ENCODE data around the gene L1CAM. TPM values are rescaled to one million over a fixed set of nuclear protein-coding genes. Genes with fewer than 3 reads are reported as not detected.

Gene L1CAM
- total and polyA plus RNA-seq, 2 of the 8 experiments (the other 6 are each of a cell fraction or from before 2014, with no cell fraction given), result 11.0 to 43.0 TPM

DNA sequence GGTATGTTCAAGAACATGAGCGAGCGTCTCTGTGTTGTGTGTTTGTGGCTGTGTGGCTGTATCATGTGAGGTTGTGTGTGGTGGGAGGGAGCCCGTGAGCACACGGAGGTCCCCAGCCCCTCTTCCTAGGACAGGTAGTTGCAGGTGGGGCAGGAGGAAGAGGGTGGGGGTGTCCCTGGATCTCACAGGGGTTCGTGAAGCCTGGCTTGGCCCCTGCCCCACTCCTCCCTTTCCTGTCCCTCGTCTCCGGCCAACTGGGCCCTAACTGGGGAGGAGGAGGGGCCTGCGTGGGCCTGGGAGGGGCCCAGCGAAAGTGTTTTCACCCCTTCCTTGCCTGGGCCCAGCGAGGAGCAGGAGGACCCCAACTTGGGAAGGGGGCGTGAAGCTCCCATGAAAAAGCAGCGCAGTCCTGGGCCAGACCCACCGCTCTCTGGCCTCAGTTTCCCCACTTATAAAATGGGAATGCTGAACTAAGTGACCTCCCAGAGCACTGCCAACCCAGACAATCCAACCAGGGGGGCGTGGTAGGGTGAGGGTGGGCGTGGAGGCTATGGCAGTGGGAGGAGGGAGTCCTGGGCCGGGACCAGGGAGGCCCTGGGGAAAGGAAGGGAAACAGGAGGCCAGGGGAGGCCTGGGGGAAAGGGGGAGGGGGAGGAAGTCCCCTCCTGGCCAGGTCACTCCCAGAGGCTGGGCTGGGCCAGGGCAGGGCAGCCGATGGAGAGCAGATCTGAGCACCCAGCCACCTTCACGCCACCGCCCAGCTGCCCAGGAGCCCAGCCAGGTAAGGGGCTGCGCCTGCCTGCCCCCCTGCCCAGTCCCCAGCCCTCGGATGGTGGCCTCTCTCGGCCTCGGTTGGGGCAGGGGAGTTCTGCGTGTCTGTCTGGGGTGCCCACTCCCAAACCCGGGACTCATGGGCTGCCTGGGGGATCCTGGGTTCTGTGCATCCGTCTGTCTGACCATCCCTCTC lies 18.3 kb upstream of the L1CAM start, which contains the start of gene AVPR2 (continued):
- TF ChIP-seq RBBP5 (IDR thresholded peaks at IDR 0.05; ENCODE audit: borderline replicate concordance, low read depth, low read length), result no peak
- TF ChIP-seq HDAC6 (IDR thresholded peaks at IDR 0.05; ENCODE audit: low read depth, low read length), result no peak
- TF ChIP-seq RFX5 (IDR thresholded peaks at IDR 0.05; ENCODE audit: borderline replicate concordance, low read depth, low read length), result no peak
- TF ChIP-seq NRF1 (IDR thresholded peaks at IDR 0.05; ENCODE audit: low read depth, low read length), result no peak
- TF ChIP-seq BACH1 (IDR thresholded peaks at IDR 0.05; ENCODE audit: low read length), result no peak
- TF ChIP-seq, protein P1, sequence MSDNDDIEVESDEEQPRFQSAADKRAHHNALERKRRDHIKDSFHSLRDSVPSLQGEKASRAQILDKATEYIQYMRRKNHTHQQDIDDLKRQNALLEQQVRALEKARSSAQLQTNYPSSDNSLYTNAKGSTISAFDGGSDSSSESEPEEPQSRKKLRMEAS (IDR thresholded peaks at IDR 0.05), result no peak
